CMK (cell line): ENCODE results near the gene IPO13.

Source experiments
- DNase-seq: peaks from one replicate; pipeline ENCODE4 v3.0.0-alpha.2; 2010; ENCODE audit warnings: low read depth

Gene IPO13

DNA sequence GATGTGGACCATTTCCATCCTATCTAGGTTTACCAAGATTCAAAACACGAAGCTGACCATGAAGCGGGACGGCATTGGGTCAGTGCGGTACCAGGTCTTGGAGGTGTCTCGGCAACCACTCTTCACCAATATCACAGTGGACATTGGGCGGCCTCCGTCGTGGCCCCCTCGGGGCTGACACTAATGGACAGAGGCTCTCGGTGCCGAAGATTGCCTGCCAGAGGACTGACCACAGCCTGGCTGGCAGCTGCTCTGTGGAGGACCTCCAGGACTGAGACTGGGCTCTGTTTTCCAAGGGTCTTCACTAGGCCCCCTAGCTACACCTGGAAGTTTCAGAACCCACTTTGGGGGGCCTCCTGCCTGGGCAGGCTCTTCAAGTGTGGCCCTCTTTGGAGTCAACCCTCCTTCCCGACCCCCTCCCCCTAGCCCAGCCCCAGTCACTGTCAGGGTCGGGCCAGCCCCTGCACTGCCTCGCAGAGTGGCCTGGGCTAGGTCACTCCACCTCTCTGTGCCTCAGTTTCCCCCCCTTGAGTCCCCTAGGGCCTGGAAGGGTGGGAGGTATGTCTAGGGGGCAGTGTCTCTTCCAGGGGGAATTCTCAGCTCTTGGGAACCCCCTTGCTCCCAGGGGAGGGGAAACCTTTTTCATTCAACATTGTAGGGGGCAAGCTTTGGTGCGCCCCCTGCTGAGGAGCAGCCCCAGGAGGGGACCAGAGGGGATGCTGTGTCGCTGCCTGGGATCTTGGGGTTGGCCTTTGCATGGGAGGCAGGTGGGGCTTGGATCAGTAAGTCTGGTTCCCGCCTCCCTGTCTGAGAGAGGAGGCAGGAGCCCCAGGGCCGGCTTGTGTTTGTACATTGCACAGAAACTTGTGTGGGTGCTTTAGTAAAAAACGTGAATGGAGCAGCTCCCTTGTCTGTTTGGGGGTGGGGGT lies 43.8 kb downstream of the IPO13 start:
- no peak for DNase-seq

DNA sequence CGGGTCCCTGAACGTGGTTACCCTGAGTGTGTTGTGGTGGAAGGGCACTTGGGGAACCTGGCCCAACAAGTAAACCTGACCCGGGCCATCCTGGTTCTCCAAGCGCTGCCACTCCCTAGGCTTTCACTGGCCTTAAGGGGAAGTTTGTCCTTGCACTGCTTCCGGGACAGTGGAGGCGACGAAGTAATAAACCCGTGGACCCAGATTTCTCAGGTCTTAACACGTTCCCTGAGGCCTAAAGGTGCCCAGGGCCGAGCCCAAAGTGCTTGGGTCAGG lies 44.4 kb downstream of the IPO13 start:
- no peak for DNase-seq

DNA sequence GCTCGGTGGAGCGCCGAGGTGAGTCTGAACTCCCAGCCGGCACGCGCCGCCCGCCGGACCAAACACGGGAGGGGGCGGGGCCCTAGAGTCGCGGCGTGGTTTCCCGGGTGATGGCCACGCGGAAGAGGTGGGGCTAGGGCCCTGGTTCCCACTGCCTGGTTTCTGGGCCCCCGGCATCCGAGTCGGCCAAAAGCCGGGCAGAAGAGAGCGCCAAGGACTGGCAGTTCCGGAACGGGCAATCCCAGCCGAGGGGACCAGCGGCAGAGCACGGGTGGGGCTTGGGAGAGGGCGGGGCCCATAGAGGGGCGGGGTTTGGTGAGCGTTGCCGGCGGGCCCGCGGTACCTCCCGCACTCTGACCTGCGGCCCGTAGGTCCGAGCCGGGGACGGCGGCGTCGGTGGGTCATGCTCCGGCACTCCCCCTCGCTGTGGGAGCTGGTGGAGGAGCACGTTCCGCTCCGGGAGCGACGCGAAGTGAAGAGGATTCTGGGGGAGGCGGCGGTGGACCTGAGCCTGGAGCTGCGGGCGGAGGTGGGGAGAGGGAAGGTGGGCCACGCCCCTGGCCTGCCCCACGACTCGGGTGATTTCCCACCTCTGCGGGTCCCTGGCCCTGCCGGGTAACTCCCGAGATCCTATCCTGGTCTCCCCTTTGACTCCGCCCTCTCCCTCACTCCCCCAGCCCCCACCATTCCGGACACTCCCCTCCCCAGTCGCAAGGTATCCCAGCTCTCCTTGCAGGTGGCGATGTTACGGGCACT lies 44.9 kb downstream of the IPO13 start, which contains the start of gene CCDC24:
TSS of gene CCDC24 (plus strand) at position 124 of the 756 bp plus-strand sequence. CDS start at position 404, 280 bp downstream.
- DNase-seq, result peak; percentile 82

DNA sequence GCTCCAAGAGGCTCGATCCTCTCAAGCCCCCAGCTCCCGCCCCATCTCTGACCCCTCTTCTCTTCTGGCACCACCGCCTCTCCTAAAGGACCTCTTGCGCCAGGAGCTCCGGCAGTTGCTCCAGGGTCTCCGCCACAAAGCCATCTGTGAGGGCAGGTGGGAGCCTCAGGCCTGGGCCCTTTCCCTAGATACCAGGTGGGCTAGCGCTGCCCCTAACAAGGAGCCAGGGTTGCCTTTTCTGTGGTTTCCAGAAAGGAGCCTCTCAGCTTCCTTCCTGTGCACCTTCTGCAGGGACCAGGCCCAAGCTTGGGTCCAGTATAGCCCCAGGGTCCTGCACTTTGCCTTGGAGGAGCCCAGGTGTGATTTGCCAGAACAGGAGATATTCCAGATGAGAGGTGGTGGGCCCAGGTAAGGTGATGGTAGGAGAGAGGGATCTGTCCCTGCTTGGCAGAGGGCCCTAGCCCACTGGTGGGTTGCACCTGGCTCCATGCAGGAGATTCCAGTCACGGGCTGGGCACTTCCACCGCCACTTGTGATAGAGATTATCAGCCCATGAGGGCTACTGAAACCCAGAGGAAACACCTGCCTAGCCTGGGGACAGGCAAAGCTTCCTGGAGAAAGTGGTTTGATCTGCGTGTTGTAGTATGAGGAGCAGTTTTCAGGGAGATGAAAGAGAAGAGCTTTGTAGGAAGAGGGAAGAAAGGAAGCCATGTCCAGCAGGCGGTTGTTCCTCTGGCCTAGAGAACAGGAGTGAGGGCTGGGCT lies 45.7 kb downstream of the IPO13 start:
- no peak for DNase-seq

DNA sequence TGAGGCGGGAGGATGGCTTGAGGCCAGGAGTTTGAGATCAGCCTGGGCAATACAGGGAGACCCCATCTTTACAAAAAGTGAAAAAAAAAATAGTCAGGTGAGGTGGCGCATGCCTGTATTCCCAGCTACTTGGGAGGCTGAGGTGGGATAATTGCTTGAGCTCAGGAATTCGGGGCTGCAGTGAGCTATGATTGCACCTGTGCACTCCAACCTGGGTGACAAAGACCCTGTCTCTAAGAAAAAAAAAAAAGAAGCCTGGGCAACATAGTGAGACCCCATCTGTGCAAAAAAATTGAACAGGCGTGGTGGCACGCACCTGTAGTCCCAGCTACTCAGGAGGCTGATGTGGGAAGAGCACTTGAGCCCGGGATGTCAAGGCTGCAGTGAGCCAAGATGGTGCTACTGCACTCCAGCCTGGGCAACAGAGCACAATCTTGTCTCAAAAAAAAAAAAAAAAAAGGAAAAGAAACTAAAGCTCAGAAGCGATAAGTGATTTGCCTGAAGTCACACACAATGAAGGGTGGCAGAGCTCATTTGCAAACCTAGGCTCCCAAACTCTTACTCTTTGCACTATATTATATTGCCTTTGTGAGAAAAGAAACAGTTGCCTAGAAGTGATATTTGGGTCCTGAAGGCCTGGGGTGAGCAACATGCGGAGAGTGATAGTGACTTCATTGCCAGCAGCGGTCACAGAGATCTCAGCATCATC lies 46.6 kb downstream of the IPO13 start:
- DNase-seq, result no peak

DNA sequence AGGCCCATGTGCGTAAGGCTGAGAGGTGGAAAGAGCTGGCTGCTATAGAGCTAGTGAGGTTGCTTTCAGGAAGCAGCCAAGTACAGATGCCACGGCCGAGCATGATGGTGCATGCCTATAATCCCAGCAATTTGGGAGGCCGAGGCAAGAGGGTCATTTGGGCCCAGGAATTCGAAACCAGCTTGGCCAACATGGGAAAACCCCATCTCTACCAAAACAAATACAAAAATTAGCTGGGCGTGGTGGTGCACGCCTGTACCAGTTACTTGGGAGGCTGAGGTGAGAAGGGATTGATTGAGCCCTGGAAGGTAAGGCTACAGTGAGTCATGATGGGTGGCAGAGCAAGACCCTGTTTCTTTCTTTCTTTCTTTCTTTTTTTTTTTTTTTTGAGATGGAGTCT lies 47.3 kb downstream of the IPO13 start:
- DNase-seq, result no peak

DNA sequence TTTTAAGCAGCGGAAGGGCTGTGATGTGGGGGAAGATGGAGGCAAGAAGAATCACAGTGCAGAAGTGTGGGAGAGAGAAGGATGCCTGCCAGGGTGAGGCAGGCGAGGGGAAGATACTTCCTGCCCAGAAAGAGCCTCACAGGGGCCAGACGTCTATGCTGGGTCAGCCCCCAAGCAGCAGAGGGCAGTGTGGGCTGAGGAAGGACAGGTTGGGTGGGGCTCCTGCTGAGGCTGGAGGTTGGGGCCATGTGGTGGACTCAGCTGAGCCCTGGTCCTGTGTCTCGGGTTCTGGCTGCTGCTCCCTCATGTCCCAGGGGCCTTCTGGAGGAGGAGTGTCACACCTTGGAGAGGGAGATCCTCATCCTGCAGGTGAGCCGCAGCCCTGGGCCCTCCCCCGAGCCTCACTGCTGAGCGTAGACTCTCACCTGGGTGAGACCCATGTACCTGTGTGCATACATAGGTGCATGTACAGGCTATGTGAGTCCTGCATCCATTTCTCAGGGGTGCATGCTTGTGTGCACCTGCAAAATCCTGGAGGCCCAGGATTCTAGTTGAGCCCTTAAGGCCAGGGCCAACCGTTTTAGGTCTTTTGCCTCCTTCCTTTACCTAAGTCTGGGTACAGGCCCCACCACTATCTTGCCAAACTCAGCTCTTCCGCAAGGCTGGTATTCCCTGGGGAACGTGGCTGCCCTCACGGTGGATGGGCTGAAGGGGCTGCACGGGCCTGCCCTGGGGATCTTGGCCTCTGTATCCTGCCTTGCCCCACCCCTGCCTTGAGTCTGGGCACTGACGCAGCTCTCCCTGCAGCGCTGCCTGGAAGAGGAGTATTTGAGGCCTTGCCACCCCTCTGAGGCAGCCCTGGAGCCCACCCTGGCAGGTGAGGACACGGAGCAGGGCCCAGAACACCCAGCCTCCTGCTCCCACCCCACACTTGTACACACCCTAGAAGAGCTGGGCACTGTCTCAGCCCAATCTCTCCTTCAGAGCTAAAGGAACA lies 48.3 kb downstream of the IPO13 start:
- no peak for DNase-seq

DNA sequence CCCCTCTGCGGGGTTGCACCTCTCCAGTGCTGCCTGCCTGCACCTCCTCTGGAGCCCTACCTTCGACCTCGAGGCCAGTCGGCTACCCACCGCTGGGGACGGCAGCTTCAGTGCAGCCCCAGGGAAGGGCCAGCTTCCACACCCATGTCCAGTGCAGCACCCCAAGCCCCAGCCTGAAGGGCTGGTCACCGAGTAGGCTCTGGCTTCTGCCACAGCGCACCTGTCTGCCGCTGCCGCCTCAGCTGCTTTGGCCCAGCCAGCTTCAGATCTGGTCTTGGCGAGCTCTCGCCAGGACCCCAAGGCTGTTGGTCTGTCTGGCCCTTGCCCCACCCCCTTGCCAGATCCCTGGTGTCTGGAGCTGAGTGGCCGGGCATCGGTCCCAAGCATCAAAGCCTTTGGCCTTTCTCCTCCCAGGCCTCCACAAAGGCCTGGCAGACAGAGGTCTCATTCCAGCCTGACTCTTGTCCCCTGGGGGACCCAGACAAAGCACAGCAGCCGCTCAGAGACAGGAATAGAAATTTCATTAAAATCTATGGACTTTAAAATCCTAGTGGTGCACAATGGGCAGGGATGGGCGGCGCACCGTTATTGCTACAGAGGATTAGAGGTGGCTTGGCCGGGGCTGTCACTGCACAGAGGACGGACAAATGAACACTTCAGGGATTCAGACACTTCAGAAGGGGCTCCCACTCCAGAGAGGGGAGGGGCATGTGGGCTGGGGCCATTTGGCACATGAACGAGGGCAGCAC lies 49.4 kb downstream of the IPO13 start:
- DNase-seq, result no peak

DNA sequence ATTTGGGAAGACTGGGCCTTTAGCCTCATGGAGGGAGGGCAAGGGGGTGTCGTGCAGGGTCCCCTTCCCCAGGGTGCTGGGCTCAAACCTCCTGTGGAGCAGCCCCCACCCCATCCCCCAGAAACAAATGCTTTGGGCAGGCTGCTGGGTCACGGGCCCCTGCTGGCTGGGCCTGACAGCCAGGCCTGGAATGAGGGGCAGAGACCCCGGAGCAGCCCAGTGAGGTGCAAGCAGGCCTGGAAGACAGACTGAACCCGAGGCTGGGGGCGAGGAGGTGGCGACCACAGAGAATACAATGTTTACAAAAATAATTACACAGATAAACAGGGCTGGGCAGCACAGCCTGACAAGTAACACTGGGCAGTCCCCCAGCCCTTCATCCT lies 50.0 kb downstream of the IPO13 start:
- no peak for DNase-seq

DNA sequence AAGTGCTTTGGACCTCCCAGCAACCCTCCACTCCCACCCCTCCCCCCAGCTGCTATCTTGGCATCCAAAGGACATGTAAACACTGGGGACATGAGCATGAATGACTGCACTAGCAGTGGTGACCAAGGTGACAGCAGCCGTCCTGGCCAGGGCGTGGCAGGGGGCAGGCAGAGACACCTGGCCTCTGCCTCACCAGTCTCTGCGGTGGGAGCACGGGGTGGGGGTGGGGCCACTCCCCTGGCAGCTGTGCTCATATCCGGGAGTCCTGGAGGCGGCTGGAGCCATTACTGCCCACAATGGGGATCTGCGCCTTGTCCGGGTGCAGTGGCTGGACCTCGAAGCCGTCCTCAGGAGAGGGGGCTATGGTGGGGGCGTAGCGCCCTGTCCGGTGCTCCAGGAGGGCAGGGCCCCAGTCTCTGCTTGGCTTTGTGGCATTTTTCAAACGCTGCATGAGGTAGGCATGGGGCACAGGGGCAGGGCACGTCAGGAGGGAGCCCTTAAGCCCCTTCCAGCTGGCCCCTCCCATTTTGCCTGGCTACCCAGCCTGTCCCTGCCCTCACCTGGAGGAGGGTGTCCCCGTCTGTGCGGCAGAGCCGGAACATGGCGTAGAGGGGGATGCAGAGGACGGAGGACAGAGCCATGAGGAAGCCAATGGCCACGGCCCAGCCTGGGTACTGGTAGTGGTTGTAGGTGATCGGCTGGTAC lies 50.7 kb downstream of the IPO13 start:
- DNase-seq, result no peak

DNA sequence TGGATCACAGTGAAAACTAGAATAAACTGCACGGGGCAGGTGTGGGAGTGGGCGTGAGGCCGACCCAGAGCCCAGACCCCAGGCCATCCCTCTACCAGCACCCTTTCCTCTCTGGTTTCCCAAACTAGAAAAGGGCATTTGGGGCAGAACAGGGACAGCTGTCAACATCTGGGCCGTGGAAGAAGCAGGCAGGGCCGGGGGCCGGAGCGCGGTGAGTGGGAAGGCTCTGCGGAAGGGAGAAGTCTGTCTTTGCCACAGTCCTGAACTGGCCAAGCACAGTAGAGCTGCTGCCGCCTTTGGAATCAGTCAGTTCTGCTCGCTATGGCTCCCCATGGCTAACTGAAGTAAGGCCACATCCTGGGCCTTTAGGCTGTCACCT lies 51.2 kb downstream of the IPO13 start:
- DNase-seq, result no peak

DNA sequence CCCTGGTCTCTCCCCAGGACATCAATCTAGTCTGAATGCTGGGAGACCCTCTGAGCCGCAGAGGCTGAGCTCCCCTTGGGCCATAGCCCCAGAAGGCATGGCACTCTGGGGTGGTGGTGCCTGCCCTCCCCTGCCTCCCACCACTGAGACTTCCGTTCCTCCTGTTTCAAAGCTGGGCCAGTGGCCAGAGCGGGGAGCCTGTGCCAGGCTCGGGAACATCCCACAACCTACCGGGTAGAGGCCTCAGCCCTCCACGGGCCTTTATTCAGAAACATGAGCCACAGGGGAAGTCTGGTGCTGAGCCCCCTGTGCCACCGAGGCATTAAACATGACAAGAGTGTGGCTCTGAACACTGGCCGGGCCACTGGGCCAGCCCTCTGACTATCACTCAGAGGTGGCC lies 52.7 kb downstream of the IPO13 start:
- DNase-seq, result no peak

DNA sequence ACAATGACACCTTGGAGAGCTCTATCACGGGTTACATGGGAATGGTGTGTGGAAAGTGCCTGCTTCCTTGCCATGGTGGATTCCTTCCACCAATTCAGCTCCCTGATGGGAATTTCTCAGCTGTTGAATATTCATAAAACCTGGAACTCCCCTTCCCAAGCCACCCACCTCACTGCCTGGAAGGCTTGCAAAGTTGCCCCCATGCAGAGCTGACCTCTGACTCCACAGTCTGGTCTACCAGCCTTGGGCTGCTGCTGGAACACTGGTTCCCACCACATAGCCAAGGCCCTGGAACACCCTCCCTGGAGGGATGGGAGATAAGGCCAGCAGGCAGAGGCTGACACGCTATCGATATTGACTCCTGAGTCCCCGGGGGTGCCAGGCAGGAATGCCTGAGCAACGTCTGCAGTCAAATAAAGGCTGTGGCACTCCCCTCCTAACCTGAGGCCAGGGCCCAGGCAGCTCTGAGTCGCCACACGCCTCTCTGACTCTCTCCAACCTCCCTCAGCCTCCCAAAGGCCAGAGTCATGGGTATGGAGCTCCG lies 53.4 kb downstream of the IPO13 start:
- no peak for DNase-seq

DNA sequence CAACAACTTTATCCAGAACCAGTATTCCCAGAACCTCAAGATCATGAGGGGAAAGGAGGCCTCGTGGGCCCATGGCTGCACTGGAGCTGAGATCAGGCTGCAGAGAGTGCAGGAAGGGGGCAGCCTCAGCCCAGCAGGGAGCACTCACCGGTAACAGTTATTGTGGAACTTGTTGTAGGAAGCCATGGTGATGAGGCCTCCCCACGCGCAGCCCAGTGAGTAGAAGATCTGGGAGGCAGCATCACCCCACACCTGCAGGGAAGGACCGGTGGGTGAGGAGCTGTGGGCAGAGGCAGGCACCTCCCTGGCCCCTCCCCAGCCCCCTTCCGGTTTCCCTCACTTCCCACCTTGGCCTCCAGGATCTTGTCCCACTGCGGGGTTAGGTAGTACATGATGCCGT lies 55.4 kb downstream of the IPO13 start:
- no peak for DNase-seq

DNA sequence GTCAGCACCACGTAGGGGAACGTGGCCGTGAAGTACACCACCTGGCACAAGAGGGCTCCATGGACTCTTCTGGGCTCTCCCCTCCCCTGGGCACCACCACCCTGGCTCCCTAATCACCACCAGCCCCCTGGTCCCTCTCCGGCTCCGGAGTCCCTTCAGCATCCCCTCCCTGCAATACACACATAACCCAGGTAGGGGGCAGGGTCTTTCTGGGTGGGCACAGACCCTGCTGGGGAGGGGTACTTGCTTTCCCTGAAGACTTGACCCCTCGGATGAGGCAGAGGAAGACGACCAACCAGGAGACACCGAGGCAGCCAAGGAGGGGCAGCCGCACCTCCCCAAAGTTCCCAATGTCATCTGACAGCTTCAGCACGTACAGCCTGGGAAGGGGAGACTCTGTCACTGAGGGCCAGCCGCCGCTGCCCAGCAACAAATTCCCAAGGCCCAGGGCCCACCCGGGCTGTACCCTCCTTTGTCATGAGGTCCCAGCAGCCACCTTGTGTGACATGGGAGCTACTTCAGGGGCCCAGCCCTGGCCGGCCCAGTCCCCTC lies 55.9 kb downstream of the IPO13 start:
- DNase-seq, result no peak

DNA sequence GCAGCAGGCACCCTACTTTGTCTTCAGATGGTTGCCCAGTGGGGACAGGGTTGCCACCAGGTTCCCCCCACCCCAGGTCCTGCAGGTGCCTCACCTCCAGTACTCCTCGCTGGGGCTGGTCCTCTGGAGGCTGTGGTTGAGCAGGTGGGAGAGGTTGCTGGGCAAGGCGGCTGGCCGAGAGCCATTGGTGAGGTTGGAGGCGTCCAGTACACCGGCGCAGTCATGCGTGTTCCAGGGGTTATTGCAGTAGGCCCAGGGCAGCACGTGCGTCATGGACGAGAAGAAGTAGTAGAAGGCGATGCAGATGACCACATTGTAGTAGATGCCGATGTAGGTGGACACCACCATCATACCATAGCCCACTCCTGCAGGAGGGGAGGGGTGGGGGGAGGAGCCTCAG lies 61.5 kb downstream of the IPO13 start:
- no peak for DNase-seq

DNA sequence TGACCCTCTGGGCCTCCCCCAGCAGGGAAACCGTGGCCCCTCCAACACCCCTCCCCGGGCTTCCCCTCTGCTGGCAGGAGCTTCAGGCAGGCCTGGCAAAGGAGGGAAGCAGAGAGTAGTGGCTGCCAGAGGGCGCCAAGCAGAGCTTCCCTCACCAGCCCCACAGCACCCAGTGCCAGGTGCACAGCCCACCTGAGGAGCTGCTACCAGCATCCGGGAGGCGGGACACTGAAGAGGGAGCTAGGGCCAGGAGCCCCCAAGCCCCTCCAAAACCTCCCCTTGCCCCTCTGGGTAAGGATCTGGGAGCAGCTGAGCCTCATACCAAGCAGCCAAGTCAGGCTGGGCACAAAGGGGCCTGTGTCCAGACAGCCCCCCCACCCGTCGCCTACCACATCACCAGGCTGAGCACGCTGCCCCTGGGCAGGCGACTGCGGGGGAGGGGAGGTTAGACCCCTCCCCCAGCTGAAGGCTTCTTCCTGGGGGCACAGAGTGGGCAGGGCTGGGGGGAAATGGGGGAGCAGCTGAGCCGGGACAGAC lies 64.3 kb downstream of the IPO13 start:
- no peak for DNase-seq

DNA sequence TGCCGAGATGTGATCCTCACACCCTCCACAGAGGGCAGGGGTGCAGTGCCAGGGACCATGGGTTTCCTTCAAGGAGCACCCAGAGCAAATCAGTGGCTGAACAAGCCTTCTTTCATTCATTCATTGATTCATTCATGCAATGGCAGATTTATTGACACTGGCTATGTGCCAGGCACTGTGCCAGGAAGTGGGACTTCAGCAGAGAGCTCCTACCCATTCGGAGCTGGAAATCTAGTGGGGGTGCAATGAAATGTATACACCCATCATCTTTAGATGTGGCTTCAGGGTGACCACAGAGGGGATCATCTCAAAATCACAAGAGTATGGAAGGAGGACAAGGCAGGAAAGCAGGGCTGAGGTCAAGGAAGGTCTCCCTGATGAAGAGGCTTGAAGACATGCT lies 65.7 kb downstream of the IPO13 start:
- no peak for DNase-seq
